NCI-H2029 (cell line): ENCODE results near the gene ARPC1B.
A peak's percentile ranks its signal among the peaks of the same experiment; 100 is the strongest.
"Not testable (repeated sequence)": the region's sequence is repeated elsewhere in the genome, so short reads cannot be mapped to it uniquely, and the experiment has no call there.

Experiments used
- DNase-seq: peaks from one replicate; lab custom pipeline; 2025; lab: John Stamatoyannopoulos, UW

Gene ARPC1B

DNA sequence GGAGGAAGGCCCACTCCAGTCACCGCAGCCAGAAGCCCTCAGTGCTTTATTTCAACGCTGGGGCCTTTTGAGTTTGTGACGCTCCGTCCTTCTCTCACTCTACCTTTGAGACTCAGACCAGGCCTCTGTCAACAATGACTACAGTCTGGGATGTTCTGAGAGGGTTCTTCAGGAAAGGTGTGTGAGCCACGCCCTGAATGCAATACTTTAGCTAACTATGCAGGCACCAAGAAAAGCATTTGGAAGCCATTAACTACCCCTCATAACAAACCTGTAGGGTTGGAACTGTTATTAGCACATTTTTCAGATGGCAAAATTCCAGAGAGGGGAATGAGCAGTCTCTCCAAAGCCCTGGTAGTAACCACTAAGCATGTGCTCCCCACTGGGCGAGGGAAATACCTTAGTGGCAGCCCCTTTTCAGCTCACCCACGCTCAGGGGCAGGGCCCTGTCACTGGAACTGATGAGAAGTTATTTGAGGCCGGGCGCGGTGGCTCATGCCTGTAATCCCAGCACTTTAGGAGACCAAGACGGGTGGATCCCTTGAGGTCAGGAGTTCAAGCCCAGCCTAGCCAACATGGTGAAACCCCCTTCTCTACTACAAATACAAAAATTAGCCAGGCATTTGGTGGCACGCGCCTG, 5.7 kb upstream of the ARPC1B start:
- no peak for DNase-seq

DNA sequence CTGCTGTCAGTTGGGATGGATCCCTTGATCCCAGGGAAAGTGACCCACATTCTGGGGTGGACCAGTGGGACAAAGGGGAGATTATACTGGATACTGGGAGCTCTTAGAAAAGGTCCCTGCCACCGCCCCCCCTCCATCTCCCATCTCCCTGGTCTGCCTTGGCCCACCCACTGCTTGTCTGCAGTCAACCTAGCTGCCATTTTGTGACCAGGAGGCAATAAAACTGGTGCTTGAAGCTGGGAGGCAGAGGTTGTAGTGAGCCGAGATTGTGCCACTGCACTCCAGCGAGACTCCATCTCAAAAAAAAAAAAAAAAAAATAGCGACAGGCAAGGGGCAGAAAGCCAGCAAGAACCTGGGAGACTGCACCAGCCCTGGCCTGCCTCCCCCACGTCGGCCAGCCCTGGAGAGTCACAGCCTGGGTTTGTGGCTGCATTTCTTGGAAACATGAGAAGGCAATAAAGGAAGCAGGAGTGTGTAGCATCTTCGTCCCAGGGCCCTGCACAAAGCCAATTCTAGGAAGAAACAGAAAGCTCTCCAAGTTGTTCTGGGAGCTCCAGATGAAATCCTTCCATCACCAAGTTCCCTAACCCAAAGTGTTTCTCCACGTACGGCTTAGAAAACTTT, 4.7 kb upstream of the ARPC1B start:
- no peak for DNase-seq

- DNase-seq: no peak
Measured at GRCh38 chr7:99371376-99371920, 3.1 kb upstream of the ARPC1B start.

DNA sequence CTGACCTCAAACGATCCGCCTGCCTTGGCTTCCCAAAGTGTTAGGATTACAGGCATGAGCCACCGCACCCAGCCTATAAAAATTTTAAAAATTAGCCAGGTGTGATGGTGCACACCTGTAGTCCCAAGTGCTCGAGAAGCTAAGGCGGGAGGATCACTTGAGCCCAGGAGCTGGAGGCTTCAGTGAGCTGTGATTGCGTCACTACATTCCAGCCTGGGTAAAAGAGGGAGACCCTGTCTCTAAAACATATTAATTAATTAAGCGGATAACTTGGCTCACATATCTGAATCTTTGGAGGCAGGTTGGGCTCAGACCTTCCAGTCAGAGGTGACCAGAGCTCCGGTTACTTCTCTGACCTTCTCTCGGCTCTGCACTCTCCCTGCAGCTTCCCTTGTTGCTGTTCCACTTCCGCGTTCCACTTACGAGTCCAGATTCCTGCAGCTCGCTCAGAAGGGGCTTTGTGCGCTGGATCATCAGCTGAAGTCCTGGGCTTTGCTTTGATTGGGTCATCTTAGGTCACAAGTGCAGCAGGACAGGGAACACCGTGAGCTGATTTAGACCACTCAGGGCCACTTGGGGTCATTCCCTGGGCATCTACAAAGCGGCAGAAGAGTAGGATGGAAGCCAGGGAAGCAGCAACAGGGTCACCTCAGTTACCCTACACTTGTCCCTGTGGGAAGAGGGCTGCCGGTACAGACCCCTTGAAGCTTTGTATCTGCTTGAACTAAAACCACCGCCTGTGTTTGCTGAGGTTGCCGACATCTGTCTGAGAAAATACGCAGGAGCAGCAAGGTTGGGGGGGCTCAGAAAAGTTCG, 2.0 kb upstream of the ARPC1B start:
- DNase-seq: peak; percentile 30

- DNase-seq: no peak
Measured at GRCh38 chr7:99373091-99374066, 1.2 kb upstream of the ARPC1B start.

DNA sequence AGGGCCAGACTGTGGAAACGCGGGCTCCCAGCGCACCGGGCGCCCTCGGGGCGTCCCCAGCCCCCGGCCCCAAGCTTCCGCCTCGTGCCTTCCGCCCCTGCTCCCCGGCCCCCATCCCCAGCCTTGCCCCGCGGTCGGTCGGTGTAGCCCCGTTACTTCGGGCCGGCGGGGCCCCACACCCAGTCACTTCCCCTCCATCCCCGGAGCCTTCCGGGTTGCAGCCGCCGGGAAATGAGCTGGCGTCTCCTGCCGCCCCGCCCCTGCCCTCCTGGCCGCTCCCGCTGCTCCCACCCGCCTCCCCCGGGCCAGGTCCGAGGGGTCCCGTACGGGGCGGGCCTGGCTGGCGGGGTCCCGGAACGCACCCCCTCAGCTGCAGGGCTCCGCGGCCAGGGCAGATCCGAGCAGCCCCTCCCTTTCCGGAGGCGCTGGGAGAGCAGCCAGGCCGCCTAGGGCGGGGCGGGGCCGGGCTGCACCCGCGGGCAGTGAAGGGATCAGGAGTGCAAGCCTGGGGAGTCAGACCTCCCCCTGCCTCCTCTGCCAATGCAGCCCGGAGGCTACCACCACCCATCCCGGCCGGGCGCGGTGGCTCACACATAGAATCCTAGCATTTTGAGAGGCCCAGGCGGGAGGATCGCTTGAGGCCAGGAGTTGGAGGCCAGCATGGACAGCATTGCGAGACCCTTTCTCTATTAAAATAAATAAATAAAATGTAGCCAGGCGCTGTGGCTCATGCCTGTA, 709 bp downstream of the ARPC1B start:
- peak; percentile 52 for DNase-seq

GRCh38 chr7:99379043-99379577, 4.6 kb downstream of the ARPC1B start:
- DNase-seq: no peak

GRCh38 chr7:99379693-99380031, 5.1 kb downstream of the ARPC1B start:
- not testable (repeated sequence) for DNase-seq

- no peak for DNase-seq
Measured at GRCh38 chr7:99380032-99380822, 5.7 kb downstream of the ARPC1B start.

DNA sequence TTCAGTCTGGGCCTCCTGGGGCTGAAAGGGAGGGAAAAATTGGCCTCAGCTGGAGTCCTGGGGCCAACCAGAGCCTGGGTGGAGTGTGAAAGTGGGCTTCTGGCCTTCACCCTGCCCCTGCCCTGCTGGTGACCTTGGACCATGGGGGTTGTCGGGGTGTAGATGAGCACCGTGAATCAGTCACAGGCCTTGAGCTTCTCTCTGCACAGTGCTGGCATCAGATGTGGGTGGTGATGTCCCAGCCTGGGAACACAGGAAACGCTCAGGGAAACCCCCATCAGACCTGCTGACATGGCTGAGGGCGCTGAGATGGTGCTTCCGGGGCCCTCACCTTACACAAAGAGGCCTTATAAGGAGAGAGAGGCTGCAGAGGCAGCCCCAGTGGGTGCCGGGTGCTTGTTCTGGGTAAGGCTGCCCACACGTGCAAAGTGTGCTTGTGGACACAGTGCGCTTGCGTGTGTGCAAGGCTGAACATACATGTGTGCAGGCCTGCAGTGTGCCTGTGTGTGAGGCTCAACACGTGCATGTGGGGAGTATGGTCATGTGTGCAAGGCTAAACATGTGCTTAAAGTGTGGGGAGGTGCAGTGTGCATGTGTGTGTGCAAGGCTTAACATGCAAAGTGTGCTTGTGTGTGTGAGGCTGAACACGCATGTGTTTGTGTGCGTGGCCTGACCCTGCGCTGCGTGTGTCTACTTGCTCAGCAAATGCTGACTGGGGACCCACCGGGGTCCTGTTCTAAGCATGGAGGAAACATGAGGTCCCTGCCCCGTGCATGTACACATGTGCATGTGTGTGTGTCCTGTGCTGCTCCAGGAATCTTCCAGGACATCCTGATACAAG, 6.5 kb downstream of the ARPC1B start:
- DNase-seq: no peak

DNA sequence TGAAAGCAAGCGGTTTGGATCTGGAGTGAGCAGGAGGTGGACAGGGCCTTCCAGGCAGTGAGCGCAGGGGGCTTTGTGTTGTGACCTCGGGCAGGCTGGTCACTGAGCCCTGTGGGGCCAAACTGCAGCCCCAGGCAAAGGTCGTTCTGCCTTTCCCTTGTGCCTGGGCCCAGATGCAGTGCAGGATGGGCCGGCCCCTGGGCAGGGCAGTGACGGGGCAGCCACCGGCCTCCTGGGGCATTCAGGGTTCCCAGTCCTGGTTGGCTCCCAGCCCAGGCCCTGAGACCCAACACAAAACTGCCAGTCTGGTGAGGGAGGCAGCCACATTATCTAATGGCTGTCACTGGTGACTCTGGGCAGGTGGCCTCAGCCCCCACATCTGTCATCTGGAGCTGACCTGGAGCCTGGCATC, 7.1 kb downstream of the ARPC1B start:
- DNase-seq: no peak

DNA sequence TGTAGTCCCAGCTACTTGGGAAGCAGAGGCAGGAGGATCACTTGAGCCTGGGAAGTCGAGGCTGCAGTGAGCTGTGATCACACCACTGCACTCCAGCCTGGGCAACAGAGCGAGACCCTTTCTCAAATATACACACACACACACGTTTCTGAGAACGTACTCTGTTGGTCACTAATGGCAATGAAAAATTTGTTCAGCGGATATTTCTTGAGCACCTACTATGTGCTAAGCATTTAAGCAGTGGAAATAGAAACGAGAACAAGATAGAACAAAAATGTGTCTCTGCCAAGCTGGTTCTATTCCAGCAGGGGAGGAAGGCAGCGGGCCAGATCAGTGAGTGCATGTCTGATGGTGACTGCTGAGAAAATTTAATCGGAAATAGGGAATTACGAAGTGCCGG, 8.7 kb downstream of the ARPC1B start:
- no peak for DNase-seq

DNA sequence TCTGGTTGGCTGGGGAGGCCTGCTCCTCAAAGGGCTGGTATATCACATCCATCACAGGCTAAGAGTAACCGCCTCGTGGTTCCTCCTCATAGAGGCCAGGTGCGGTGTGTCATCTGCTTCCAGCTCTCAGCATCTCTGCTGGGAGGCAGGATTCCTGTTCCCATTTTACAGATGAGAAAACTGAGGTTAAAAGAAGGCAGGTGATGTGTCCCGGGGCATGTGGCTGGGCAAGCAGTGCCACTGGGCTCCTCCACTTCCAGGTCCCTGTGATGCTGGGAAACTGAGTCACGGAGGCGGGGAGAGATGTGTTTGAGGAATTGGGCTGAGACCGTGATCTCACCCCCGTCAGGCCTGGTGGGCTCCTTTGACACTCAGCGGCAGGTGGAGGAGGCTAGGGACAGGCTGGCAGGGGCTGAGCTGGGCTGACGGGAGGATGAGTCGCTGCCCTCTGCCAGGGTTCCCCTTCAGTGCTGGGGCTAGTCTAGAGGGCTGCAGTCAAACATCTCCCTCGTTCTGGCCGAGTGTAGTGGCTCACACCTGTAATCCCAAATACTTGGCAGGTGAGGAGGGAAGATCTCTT, 9.4 kb downstream of the ARPC1B start:
- no peak for DNase-seq

DNA sequence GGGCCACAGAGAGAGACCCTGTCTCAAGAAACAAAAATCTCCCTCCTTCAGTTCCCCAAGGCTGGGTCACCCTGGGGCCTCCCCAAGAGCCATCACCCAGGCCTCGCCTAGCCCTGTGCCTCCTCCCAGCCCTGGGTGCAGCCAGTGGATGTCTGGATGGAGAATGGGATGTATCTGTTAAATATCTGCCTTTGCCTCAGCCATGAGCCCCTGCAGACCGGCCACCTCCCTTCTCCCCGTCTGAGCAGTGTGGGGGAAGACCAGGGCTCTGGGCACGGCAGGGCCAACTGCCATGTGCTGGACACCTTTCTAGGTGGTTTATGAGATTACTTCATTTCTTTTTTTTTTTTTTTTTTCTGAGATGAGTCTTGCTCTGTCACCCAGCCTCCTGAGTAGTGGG, 10.0 kb downstream of the ARPC1B start:
- DNase-seq: no peak

GRCh38 chr7:99385564-99385963, 11.0 kb downstream of the ARPC1B start:
- no peak for DNase-seq

DNA sequence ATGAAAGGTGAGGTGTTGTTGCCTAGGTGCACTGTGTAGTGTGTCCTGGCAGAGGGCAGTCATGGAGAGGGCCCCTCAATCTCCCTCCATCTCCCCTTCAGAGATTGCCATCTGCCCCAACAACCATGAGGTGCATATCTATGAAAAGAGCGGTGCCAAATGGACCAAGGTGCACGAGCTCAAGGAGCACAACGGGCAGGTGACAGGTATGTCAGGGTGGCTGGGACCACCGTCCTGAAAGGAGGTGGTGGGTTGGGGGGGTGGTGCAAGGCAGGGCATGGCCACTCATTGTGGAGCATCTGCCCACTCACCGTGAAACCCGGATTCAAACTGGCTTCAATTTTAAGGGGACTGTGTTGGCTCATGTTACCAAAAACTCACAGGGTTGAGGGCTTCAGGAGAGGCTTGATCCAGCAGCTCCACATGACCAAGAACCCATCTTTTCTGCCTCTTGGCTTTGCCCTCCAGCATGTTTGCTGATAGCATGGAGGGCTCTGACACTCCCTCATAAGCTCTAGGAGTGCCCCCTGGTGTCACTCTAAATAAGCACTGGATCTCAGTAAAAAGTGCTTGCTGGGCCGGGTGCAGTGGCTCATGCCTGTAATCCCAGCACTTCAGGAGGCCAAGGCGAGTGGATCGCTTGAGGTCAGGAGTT, 12.2 kb downstream of the ARPC1B start:
- DNase-seq: no peak

DNA sequence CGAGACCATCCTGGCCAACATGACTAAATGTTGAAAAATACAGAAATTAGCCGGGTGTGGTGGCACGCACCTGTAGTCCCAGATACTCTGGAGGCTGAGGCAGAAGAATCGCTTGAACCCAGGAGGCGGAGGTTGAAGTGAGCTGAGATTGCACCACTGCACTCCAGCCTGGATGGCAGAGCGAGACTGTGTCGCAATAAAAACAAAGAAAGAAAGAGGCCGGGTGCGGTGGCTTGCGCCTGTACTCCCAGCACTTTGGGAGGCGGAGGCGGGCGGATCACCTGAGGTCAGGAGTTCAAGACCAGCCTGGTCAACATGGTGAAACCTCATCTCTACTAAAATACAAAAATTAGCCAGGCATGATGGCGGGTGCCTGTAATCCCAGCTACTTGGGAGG, 12.7 kb downstream of the ARPC1B start:
- DNase-seq: not testable (repeated sequence)

DNA sequence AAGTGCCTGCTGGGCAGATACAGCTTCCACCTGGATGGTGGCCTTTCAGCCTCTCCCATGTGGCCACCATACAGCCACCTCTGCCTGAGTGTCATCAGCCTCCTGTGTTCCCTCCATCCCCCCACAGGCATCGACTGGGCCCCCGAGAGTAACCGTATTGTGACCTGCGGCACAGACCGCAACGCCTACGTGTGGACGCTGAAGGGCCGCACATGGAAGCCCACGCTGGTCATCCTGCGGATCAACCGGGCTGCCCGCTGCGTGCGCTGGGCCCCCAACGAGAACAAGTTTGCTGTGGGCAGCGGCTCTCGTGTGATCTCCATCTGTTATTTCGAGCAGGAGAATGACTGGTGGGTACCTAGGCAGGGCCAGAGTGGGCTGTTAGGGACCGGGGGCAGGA, 13.4 kb downstream of the ARPC1B start:
- DNase-seq: no peak
